Caco-2 (cell line): ENCODE data around the gene KCNIP4. TPM values are rescaled to one million over a fixed set of nuclear protein-coding genes. Genes with fewer than 3 reads are reported as not detected.

Source experiments
- BruUV-seq: library from RNA; stranded (reverse); fragments of 400-500 nt; replicated peaks from 2 replicates; lab custom pipeline; 2021; lab: Mats Ljungman, UMichigan
- CTCF ChIA-PET: fragments of 300-600 bp; sonication (Branson Sonifier 250); formaldehyde crosslinking; loops from one replicate; lab custom pipeline; 2022; ENCODE audit warnings: antibody characterized with exemption; lab: Charles Lee
- POLR2A ChIA-PET: fragments of 300-600 bp; sonication (Branson Sonifier 250); formaldehyde crosslinking; loops from one replicate; lab custom pipeline; 2022; ENCODE audit warnings: antibody characterized with exemption; lab: Charles Lee
- DNase-seq, 2 experiments: peaks; one replicate each; pipeline versions ENCODE4 v3.0.0 to v3.0.0-alpha.2; 2020 to 2022
- H3K27me3 ChIP-seq: replicated peaks from 2 replicates; pipeline ENCODE4 v1.6.0; 2011; ENCODE audit warnings: low read length; ENCODE audit not compliant: control insufficient read depth, insufficient read depth
- H3K36me3 ChIP-seq: 2 replicates; pipeline ENCODE4 v1.5.1; 2011; ENCODE audit warnings: low read length; ENCODE audit not compliant: control insufficient read depth, insufficient read depth
- H3K4me1 ChIP-seq: fragments of 250-450 bp; sonication (Bioruptor Pico); 2 replicates; pipeline ENCODE4 v1.5.1; 2020; ENCODE audit warnings: mild to moderate bottlenecking
- H3K4me3 ChIP-seq: 2 replicates; pipeline ENCODE4 v1.5.1; 2011; ENCODE audit warnings: low read depth, mild to moderate bottlenecking, control low read depth, low read length
- H3K9me3 ChIP-seq: fragments of 250-450 bp; sonication (Bioruptor Pico); 2 replicates; pipeline ENCODE4 v1.5.1; 2020; ENCODE audit warnings: mild to moderate bottlenecking, moderate library complexity
- H3K27ac Mint-ChIP-seq: one replicate; pipeline ENCODE4 v1.8.0; 2022; ENCODE audit warnings: mixed read lengths; ENCODE audit not compliant: unreplicated experiment
- H3K27me3 Mint-ChIP-seq: one replicate; pipeline ENCODE4 v1.8.0; 2022; ENCODE audit warnings: mixed read lengths; ENCODE audit not compliant: insufficient read depth, unreplicated experiment
- H3K36me3 Mint-ChIP-seq: one replicate; pipeline ENCODE4 v1.8.0; 2022; ENCODE audit warnings: mild to moderate bottlenecking, mixed read lengths; ENCODE audit not compliant: insufficient read depth, unreplicated experiment
- H3K4me1 Mint-ChIP-seq: one replicate; pipeline ENCODE4 v1.8.0; 2022; ENCODE audit warnings: low read depth, mixed read lengths; ENCODE audit not compliant: unreplicated experiment
- H3K4me3 Mint-ChIP-seq: one replicate; pipeline ENCODE4 v1.8.0; 2022; ENCODE audit warnings: mild to moderate bottlenecking, moderate library complexity, mixed read lengths; ENCODE audit not compliant: unreplicated experiment
- H3K9me3 Mint-ChIP-seq: one replicate; pipeline ENCODE4 v1.8.0; 2022; ENCODE audit warnings: mixed read lengths; ENCODE audit not compliant: unreplicated experiment
- CTCF ChIP-seq, 2 experiments: fragments of 200-600 bp in 1 of 2; IDR thresholded peaks; 1 replicate in 1 of 2; 2 replicates in 1 of 2; pipeline versions ENCODE4 v1.5.1 to v1.8.0; 2011 to 2022; ENCODE audit warnings: antibody characterized with exemption in 1 of 2, control low read depth in 1 of 2, inconsistent platforms in 1 of 2, low read depth in 1 of 2, low read length in 1 of 2, mild to moderate bottlenecking in 1 of 2, moderate library complexity in 1 of 2; ENCODE audit not compliant: insufficient read depth in 1 of 2, severe bottlenecking in 1 of 2, unreplicated experiment in 1 of 2
- intact Hi-C: fragments of 100-400 bp; cut with micrococcal nuclease; formaldehyde crosslinking; loops from one replicate; pipeline ENCODE4 v1.10.0; 2022; ENCODE audit not compliant: unreplicated experiment
- total RNA-seq: library from RNA; stranded (reverse); gene quantifications from 2 replicates; pipeline ENCODE4 v1.2.3, GENCODE V29; 2022

KCNIP4 gene
- total RNA-seq, 1 experiment from 2014 or later, result not detected

- intact Hi-C loops, result no loop called here
- H3K4me1 Mint-ChIP-seq, result peaks cover 6% of the 10 kb centered on the region
- DNase-seq, result no peak
- Histone ChIP-seq H3K4me1 (no peaks in the 10 kb centered on the region), H3K9me3 (no peaks in the 10 kb centered on the region), H3K27me3 (no peaks in the 10 kb centered on the region), H3K4me3 (no peak overlapping the region), H3K36me3 (no peaks in the 10 kb centered on the region)
- ChIA-PET POLR2A (no interaction called here), CTCF (no interaction called here)
- H3K27me3 Mint-ChIP-seq, result peaks cover 6% of the 10 kb centered on the region
- H3K27ac Mint-ChIP-seq, result no peak overlapping the region
- no TSS peak for BruUV-seq
- no peaks in the 10 kb centered on the region for H3K36me3 Mint-ChIP-seq
- no peaks in the 10 kb centered on the region for H3K9me3 Mint-ChIP-seq
- TF ChIP-seq CTCF (IDR thresholded peaks at IDR 0.05; ENCODE audit: insufficient read depth in 1 of 2, low read depth in 1 of 2, low read length in 1 of 2, severe bottlenecking in 1 of 2, unreplicated experiment in 1 of 2), result no peak
- no peak overlapping the region for H3K4me3 Mint-ChIP-seq
Measured at GRCh38 chr4:21645776-21646175, 302.8 kb downstream of the KCNIP4 start.

- H3K27me3 Mint-ChIP-seq, result peaks cover 8% of the 10 kb centered on the region
- H3K27ac Mint-ChIP-seq, result no peak overlapping the region
- no peak for DNase-seq
- BruUV-seq, result no TSS peak
- Histone ChIP-seq H3K9me3 (no peaks in the 10 kb centered on the region), H3K4me1 (no peaks in the 10 kb centered on the region), H3K4me3 (no peak overlapping the region), H3K36me3 (no peaks in the 10 kb centered on the region), H3K27me3 (no peaks in the 10 kb centered on the region)
- H3K4me3 Mint-ChIP-seq, result no peak overlapping the region
- no peaks in the 10 kb centered on the region for H3K9me3 Mint-ChIP-seq
- intact Hi-C loops, result no loop called here
- no peaks in the 10 kb centered on the region for H3K4me1 Mint-ChIP-seq
- ChIA-PET CTCF (no interaction called here), POLR2A (no interaction called here)
- no peak for TF ChIP-seq CTCF (IDR thresholded peaks at IDR 0.05; ENCODE audit: insufficient read depth in 1 of 2, low read depth in 1 of 2, low read length in 1 of 2, severe bottlenecking in 1 of 2, unreplicated experiment in 1 of 2)
- H3K36me3 Mint-ChIP-seq, result no peaks in the 10 kb centered on the region
Measured at GRCh38 chr4:21641696-21642095, 306.9 kb downstream of the KCNIP4 start.

- H3K4me3 Mint-ChIP-seq, result no peak overlapping the region
- intact Hi-C loops, result no loop called here
- Histone ChIP-seq H3K27me3 (no peaks in the 10 kb centered on the region), H3K4me1 (no peaks in the 10 kb centered on the region), H3K4me3 (no peak overlapping the region), H3K9me3 (no peaks in the 10 kb centered on the region), H3K36me3 (no peaks in the 10 kb centered on the region)
- H3K9me3 Mint-ChIP-seq, result no peaks in the 10 kb centered on the region
- ChIA-PET POLR2A (no interaction called here), CTCF (no interaction called here)
- no peak for TF ChIP-seq CTCF (IDR thresholded peaks at IDR 0.05; ENCODE audit: insufficient read depth in 1 of 2, low read depth in 1 of 2, low read length in 1 of 2, severe bottlenecking in 1 of 2, unreplicated experiment in 1 of 2)
- no peak overlapping the region for H3K27ac Mint-ChIP-seq
- H3K4me1 Mint-ChIP-seq, result no peaks in the 10 kb centered on the region
- peaks cover 2% of the 10 kb centered on the region for H3K27me3 Mint-ChIP-seq
- BruUV-seq, result no TSS peak
- DNase-seq, result no peak
- no peaks in the 10 kb centered on the region for H3K36me3 Mint-ChIP-seq
Measured at GRCh38 chr4:21638171-21638725, 310.3 kb downstream of the KCNIP4 start.
